CD1c-positive myeloid dendritic cell (primary cell): ENCODE measurements around the gene NTN1.
"Not testable (repeated sequence)": the region's sequence is repeated elsewhere in the genome, so short reads cannot be mapped to it uniquely, and the experiment has no call there.

Experiments used
- DNase-seq: peaks from one replicate; pipeline ENCODE4 v3.0.0-alpha.2; 2016; ENCODE audit errors: extremely low spot score

NTN1 gene

GRCh38 chr17:9021158-9021991, at the start of gene NTN1:
Gene NTN1 (plus strand): TSS chr17:9021510. CDS start chr17:9022374, 864 bp downstream.
- DNase-seq = peak; percentile 26

- DNase-seq = no peak
Observed at GRCh38 chr17:8975091-8975725, 46.1 kb upstream of the NTN1 start.

GRCh38 chr17:8976638-8977037, 44.7 kb upstream of the NTN1 start:
- DNase-seq = no peak

GRCh38 chr17:8979715-8980114, 41.6 kb upstream of the NTN1 start:
- DNase-seq = no peak

DNA sequence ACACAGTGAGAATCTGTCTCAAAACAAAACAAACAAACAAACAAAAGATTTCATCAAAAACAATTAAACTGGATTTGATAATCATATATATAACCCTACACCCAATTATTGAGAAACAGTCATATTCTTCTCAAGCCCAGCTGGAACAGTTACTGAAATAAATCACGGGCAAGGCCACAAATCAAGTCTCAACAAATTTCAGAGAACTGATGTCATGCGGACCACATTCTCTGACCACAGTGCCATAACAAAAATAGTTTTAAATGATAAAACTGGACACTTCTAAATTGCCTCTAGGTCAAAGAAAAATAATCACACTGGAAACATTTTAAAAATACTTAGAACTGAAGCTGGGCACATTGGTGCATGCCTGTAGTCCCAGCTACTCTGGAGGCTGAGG, 39.9 kb upstream of the NTN1 start:
- DNase-seq = no peak

DNA sequence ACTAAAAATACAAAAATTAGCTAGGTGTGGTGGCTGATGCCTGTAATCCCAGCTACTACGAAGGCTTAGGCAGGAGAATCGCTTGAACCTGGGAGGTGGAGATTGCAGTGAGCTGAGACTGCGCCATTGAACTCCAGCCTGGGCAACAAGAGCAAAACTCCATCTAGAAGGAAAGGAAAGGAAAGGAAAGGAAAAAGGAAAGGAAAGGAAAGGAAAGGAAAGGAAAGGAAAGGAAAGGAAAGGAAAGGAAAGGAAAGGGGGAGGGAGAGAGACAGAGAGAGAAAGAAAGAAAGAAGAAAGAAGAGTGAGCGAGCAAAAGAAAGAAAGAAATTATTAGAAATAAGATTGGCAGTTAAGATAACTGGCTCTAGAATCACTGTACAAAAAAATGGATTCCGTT, 37.1 kb upstream of the NTN1 start:
- DNase-seq = not testable (repeated sequence)

DNA sequence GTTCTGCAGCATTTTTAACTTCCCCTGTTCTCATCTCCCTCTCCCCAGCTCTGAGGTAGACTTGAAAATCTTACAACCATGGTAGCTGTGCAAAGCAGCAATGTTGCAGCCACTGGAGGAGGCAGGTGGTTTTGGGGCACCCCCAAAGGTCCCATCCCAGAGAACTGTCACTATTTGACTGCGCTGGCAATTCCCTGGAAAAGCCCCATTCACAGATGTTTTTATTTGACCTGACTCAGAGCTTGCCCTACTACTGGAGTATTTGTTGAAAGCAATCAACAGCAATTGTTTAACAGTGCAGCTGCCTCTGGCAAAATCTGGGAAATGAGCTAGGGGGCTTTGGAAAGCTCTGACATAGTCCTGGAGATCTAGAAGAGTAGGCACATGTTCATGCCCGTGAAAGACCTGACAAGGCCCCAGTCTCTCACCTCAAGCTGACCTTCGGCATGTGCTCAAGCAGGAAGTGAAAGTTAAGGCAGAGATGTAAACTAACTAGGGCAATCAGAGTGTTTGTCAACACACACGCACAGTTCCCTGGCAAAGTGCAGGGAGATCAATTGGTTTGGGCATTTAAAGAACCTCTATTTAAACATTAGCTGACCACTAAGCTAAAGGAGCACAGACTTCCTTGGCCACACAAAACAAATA, 36.1 kb upstream of the NTN1 start:
- DNase-seq = peak; percentile 82

GRCh38 chr17:8986295-8986694, 35.0 kb upstream of the NTN1 start:
- peak; percentile 38 for DNase-seq

DNA sequence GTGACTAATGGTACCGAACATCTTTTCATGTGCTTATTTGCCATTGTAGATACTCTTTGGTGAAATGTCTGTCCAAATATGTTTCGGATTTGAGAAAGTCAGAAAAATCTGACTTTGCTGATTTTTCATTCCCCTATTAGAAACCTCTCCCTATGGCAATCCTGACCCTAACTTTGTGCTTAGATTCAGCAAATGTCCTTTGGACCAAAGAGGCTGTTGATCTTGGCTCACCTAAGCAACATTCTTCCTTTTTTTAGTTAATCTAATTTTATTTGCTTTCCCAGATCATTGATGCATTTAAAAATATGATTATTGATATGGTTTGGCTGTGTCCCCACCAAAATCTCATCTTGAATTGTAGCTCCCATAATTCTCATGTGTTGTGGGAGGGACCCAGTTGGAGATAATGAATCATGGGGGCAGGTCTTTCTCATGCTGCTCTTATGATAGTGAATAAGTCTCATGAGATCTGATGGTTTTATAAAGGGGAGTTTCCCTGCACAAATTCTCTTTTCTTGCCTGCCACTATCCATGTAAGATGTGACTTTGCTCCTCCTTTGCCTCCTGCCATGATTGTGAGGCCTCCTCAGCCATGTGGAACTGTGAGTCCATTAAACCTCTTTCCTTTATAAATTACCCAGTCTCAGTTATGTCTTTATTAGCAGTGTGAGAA, 32.9 kb upstream of the NTN1 start:
- DNase-seq = not testable (repeated sequence)

GRCh38 chr17:8991514-8992285, 29.6 kb upstream of the NTN1 start:
- peak; percentile 82 for DNase-seq

GRCh38 chr17:8994319-8994718, 27.0 kb upstream of the NTN1 start:
- peak; percentile 71 for DNase-seq

- DNase-seq = no peak
Observed at GRCh38 chr17:8995711-8996110, 25.6 kb upstream of the NTN1 start.

- peak; percentile 84 for DNase-seq
Observed at GRCh38 chr17:8997994-8998628, 23.2 kb upstream of the NTN1 start.

- DNase-seq = peak; percentile 37
Observed at GRCh38 chr17:9001559-9001958, 19.8 kb upstream of the NTN1 start.

GRCh38 chr17:9002227-9002605, 19.1 kb upstream of the NTN1 start:
- DNase-seq = peak; percentile 28

GRCh38 chr17:9002606-9003354, 18.5 kb upstream of the NTN1 start:
- peak; percentile 29 for DNase-seq

- DNase-seq = no peak
Observed at GRCh38 chr17:9003355-9004131, 17.8 kb upstream of the NTN1 start.

- DNase-seq = no peak
Observed at GRCh38 chr17:9004132-9004960, 17.0 kb upstream of the NTN1 start.

DNA sequence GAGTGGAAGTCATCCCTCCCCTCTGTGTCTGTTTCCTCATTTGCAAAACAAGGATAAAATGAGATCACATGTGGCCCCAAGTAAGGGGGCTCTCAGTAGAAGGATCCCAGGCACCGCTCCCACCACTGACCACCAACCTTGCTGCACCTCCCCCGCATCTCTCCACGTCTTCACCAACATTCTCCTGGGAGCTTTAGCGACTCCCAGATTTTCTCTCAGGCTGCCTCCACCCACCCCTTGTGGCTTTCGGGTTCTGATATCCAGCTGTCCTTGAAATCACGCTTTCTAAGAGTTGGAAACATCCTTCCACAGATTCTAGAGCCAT, 16.4 kb upstream of the NTN1 start:
- no peak for DNase-seq
